OCI-LY1 (cell line): ENCODE measurements around the gene PHKB.

Experiments
- H2AFZ ChIP-seq: fragments of 200-600 bp; sonication (generic), shearing (Covaris generic); 2 replicates; pipeline ENCODE4 v1.6.0; 2014; ENCODE audit warnings: antibody characterized with exemption, mild to moderate bottlenecking, low read length
- H3F3A ChIP-seq: fragments of 200-600 bp; sonication (generic), shearing (Covaris generic); 2 replicates; pipeline ENCODE4 v1.6.0; 2014; ENCODE audit warnings: mild to moderate bottlenecking, antibody characterized with exemption, low read length, moderate library complexity; ENCODE audit not compliant: insufficient read depth
- H3K27ac ChIP-seq: fragments of 200-600 bp; sonication (generic); 2 replicates; pipeline ENCODE4 v1.5.1; 2014; ENCODE audit warnings: low read length, mixed run types, mild to moderate bottlenecking, low read depth; ENCODE audit not compliant: poor library complexity, severe bottlenecking
- H3K27me3 ChIP-seq: fragments of 200-600 bp; sonication (generic); 2 replicates; pipeline ENCODE4 v1.6.0; 2014; ENCODE audit warnings: antibody characterized with exemption, mild to moderate bottlenecking, low read length, moderate library complexity; ENCODE audit not compliant: insufficient read depth
- H3K36me3 ChIP-seq: fragments of 200-600 bp; sonication (generic); 2 replicates; pipeline ENCODE4 v1.6.1; 2014; ENCODE audit warnings: mild to moderate bottlenecking, antibody characterized with exemption, low read length, moderate library complexity, mixed read lengths; ENCODE audit not compliant: insufficient read depth
- H3K4me1 ChIP-seq: fragments of 200-600 bp; sonication (generic); 2 replicates; pipeline ENCODE4 v1.5.1; 2014; ENCODE audit warnings: mild to moderate bottlenecking, low read length, moderate library complexity; ENCODE audit not compliant: insufficient read depth, severe bottlenecking
- H3K4me2 ChIP-seq: fragments of 200-600 bp; sonication (generic), shearing (Covaris generic); 2 replicates; pipeline ENCODE4 v1.6.1; 2014; ENCODE audit warnings: low read length
- H3K4me3 ChIP-seq: fragments of 200-600 bp; sonication (generic); 2 replicates; pipeline ENCODE4 v1.5.1; 2014; ENCODE audit warnings: low read length, low read depth, mild to moderate bottlenecking, mixed read lengths; ENCODE audit not compliant: poor library complexity, severe bottlenecking
- H3K79me2 ChIP-seq: fragments of 200-600 bp; shearing (Covaris generic); 2 replicates; pipeline ENCODE4 v1.6.1; 2016; ENCODE audit warnings: mixed run types, low read length, mixed read lengths; ENCODE audit not compliant: insufficient read depth
- H3K9ac ChIP-seq: fragments of 200-600 bp; sonication (generic), shearing (Covaris generic); 2 replicates; pipeline ENCODE4 v1.6.1; 2014; ENCODE audit warnings: mild to moderate bottlenecking, low read length, mixed read lengths
- H3K9me2 ChIP-seq: fragments of 200-600 bp; sonication (generic), shearing (Covaris generic); 2 replicates; pipeline ENCODE4 v1.6.1; 2014; ENCODE audit warnings: low read depth, mild to moderate bottlenecking, low read length, mixed read lengths
- H3K9me3 ChIP-seq: fragments of 200-600 bp; shearing (Covaris generic); 2 replicates; pipeline ENCODE4 v1.6.1; 2014; ENCODE audit warnings: low read length, mixed read lengths
- H4K20me1 ChIP-seq: fragments of 200-600 bp; sonication (generic), shearing (Covaris generic); 2 replicates; pipeline ENCODE4 v1.6.0; 2016; ENCODE audit warnings: mild to moderate bottlenecking, low read length; ENCODE audit not compliant: insufficient read depth
- CTCF ChIP-seq: fragments of 200-600 bp; sonication (generic), shearing (Covaris generic); IDR thresholded peaks from 2 replicates; pipeline ENCODE4 v1.5.1; 2017; ENCODE audit warnings: mild to moderate bottlenecking, antibody characterized with exemption, low read length, moderate library complexity, mixed read lengths
- EZH2 ChIP-seq: fragments of 200-600 bp; sonication (generic), shearing (Covaris generic); IDR thresholded peaks from 2 replicates; pipeline ENCODE4 v1.8.0; 2017; ENCODE audit warnings: borderline replicate concordance, mixed run types, mild to moderate bottlenecking, antibody characterized with exemption, low read length, moderate library complexity, mixed read lengths

PHKB gene

DNA sequence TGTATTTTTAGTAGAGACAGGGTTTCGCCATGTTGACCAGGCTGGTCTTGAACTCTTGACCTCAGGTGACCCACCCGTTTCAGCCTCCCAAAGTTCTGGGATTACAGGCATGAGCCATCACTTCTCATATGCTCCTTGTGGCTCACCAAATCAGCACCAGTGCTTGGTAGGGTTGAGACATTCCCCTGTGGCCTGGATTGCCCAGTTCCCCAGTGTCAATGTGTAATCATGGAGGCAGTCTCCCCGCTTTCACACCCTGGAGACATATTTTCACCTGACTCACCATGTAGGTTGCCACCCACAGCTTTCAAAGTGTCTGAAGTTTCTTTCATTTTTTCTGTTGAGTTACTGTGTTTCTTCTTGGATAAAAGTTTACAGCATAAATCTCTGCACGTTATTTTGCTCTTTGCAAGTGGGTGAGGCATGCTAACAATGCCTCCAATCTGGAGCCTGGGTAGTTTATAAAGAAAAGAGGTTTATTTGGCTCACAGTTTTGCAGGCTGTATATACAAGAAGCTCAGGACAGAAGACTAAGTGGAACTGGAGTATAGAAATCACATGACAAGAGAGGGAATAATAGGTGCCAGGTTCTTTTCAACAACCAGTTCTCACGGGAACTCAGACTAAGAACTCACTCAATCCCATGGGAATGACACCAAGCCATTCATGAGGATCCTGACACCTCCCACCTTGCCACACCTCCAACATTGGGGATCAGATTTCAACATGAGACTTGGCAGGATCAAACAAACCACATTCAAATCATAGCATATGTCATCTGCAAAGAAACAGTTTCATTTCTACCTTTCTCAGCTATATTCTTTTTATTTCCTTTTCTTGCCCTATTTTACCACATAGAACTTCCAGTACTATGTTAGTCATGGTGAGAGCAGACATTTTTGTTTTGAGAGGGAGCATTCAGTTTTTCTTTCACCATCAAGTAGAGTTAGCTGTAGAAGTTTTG is 113.2 kb downstream of the PHKB start:
- no peak overlapping the region for H3K9ac ChIP-seq
- H3K36me3 ChIP-seq, result peaks cover 8% of the 10 kb centered on the region
- H3K4me1 ChIP-seq, result no peaks in the 10 kb centered on the region
- no peak overlapping the region for H3K4me3 ChIP-seq
- peaks cover 4% of the 10 kb centered on the region; the same call in 1 of the 2 replicates for H3F3A ChIP-seq
- H3K9me2 ChIP-seq, result no peaks in the 10 kb centered on the region
- TF ChIP-seq CTCF, result no peak
- TF ChIP-seq EZH2, result no peak
- no peaks in the 10 kb centered on the region for H4K20me1 ChIP-seq
- peak overlapping the region; percentile 20 for H3K27ac ChIP-seq
- no peak overlapping the region for H3K4me2 ChIP-seq
- H3K9me3 ChIP-seq, result peaks cover 4% of the 10 kb centered on the region; the same call in 1 of the 2 replicates
- no peak overlapping the region for H2AFZ ChIP-seq
- H3K27me3 ChIP-seq, result no peaks in the 10 kb centered on the region
- H3K79me2 ChIP-seq, result no peaks in the 10 kb centered on the region

DNA sequence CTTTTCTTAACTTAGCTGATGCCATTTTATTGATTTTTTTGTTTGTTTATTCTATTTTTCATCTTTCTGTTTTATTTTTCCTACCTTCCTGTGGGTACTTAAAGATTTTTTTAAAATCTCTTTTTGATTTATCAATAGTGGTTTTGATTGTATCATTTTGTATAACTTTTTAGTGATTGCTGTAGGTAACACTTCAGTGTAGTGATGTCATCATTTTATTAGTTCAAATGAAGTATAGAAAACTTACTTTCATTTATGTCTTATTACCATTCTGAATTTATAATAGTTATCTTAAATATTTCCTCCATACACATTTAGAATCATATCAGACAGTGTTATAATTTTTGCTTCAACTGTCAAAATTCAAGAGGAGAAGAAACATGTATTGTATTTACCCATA is 115.9 kb downstream of the PHKB start:
- no peak overlapping the region for H2AFZ ChIP-seq
- H3K27me3 ChIP-seq, result no peaks in the 10 kb centered on the region
- H3K4me2 ChIP-seq, result no peak overlapping the region
- no peak overlapping the region for H3K4me3 ChIP-seq
- H4K20me1 ChIP-seq, result no peaks in the 10 kb centered on the region
- no peak overlapping the region for H3K27ac ChIP-seq
- H3K9me3 ChIP-seq, result peaks cover 4% of the 10 kb centered on the region; the same call in 1 of the 2 replicates
- H3K4me1 ChIP-seq, result no peaks in the 10 kb centered on the region
- peaks cover 4% of the 10 kb centered on the region; the same call in 1 of the 2 replicates for H3F3A ChIP-seq
- H3K9me2 ChIP-seq, result no peaks in the 10 kb centered on the region
- peaks cover 8% of the 10 kb centered on the region for H3K36me3 ChIP-seq
- no peak overlapping the region for H3K9ac ChIP-seq
- no peaks in the 10 kb centered on the region for H3K79me2 ChIP-seq
- TF ChIP-seq EZH2 (no peak), CTCF (no peak)

DNA sequence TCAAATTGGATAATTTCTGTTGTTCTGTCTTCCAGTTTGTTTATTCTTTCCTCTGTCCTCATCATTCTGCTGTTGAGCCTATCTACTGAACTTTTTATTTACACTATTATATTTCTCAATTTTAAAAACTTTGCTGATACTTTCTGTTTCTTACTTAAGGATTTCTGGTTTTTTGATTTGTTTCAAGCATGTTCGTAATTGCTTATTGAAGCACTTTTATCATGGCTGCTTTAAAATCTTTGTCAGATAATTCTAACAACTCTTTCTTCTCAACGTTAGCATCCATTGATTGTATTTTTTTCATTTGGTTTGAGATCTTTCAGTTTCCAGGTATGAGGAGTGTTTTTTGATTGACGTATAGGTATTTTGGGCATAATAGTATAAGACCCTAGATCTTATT is 116.9 kb downstream of the PHKB start:
- Histone ChIP-seq H3K9me2 (no peaks in the 10 kb centered on the region), H3K27me3 (no peaks in the 10 kb centered on the region), H3K4me2 (no peak overlapping the region), H3K9ac (no peak overlapping the region), H3K36me3 (peaks cover 8% of the 10 kb centered on the region), H4K20me1 (no peaks in the 10 kb centered on the region), H3K27ac (no peak overlapping the region), H3K9me3 (peaks cover 4% of the 10 kb centered on the region; the same call in 1 of the 2 replicates), H3F3A (peaks cover 4% of the 10 kb centered on the region; the same call in 1 of the 2 replicates), H3K79me2 (no peaks in the 10 kb centered on the region), H2AFZ (no peak overlapping the region), H3K4me1 (no peaks in the 10 kb centered on the region), H3K4me3 (no peak overlapping the region)
- TF ChIP-seq EZH2 (no peak), CTCF (no peak)
